Stimulated activated CD8-positive, alpha-beta memory T cell treated with anti-CD3 and anti-CD28 coated beads, Interleukin-2, amount 100 ng/mL, for 1 hour (primary cell): ENCODE measurements around the gene PPP1R12C.
"Not testable (repeated sequence)": the region's sequence is repeated elsewhere in the genome, so short reads cannot be mapped to it uniquely, and the experiment has no call there.

Experiments used
- DNase-seq, 2 donors: peaks; one replicate each; pipeline ENCODE4 v3.0.0-alpha.2; 2020; ENCODE audit warnings: low read depth in 2 of 2

Gene PPP1R12C

GRCh38 chr19:55112246-55112776 is 5.1 kb downstream of the PPP1R12C start:
- DNase-seq: no peak

- no peak for DNase-seq
Measured at GRCh38 chr19:55111238-55111831, 6.1 kb downstream of the PPP1R12C start.

GRCh38 chr19:55109527-55110291 is 7.7 kb downstream of the PPP1R12C start:
- no peak for DNase-seq

- not testable (repeated sequence) for DNase-seq
Measured at GRCh38 chr19:55107252-55107651, 10.2 kb downstream of the PPP1R12C start.

GRCh38 chr19:55106591-55106990 is 10.8 kb downstream of the PPP1R12C start:
- no peak for DNase-seq

GRCh38 chr19:55105237-55105636 is 12.2 kb downstream of the PPP1R12C start:
- no peak for DNase-seq

GRCh38 chr19:55103190-55103589 is 14.2 kb downstream of the PPP1R12C start:
- DNase-seq: no peak

- DNase-seq: no peak
Measured at GRCh38 chr19:55101261-55101660, 16.2 kb downstream of the PPP1R12C start.

GRCh38 chr19:55099557-55100506 is 17.6 kb downstream of the PPP1R12C start:
- DNase-seq: no peak

- no peak for DNase-seq
Measured at GRCh38 chr19:55098716-55099556, 18.5 kb downstream of the PPP1R12C start.

- no peak for DNase-seq
Measured at GRCh38 chr19:55097864-55098715, 19.3 kb downstream of the PPP1R12C start.

GRCh38 chr19:55096061-55096701 is 21.3 kb downstream of the PPP1R12C start:
- DNase-seq: no peak

GRCh38 chr19:55095260-55096060 is 22.0 kb downstream of the PPP1R12C start:
- no peak for DNase-seq

- no peak for DNase-seq
Measured at GRCh38 chr19:55094456-55095259, 22.8 kb downstream of the PPP1R12C start.

GRCh38 chr19:55092423-55093318 is 24.8 kb downstream of the PPP1R12C start:
- no peak for DNase-seq

GRCh38 chr19:55091955-55092354 is 25.5 kb downstream of the PPP1R12C start:
- DNase-seq: no peak
